ENCODE results near the gene SERPINA3. TPM values are rescaled to one million over a fixed set of nuclear protein-coding genes. Genes with fewer than 3 reads are reported as not detected.

The SERPINA3 gene
- total RNA-seq, 1 experiment from 2014 or later: 3.5 TPM

DNA sequence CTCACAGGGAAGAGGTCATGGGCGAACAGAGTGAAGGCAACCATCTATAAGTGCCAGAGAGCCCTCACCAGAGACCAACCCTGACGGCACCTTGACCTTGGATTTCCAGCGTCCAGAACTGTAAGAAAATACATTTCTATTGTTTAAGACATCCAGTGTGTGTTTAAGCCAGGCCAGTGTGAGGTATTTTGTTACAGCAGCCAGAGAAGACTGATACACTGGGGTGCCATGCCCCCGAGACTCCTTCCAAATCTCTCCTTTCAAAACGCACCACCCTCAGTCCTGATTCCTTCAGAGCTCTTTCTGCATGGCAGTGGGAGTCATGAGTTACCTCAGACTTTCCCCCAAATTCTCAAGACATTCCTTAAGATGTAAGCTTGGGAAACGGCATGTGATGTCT is 33.5 kb upstream of the SERPINA3 start:
- ChIA-PET CTCF (no interaction called here), POLR2A (no interaction called here)
- TF ChIP-seq ZNF671 (CRISPR knock-in tag; IDR thresholded peaks at IDR 0.05): no peak
- Mint-ChIP-seq H3K4me3 (no peak overlapping the region), H3K9me3 (peaks cover 26% of the 10 kb centered on the region), H3K27me3 (ENCODE audit: low read depth) (peaks cover 8% of the 10 kb centered on the region), H3K27ac (no peak overlapping the region), H3K4me1 (peaks cover 10% of the 10 kb centered on the region; the same call in 1 of the 2 replicates), H3K36me3 (peaks cover 3% of the 10 kb centered on the region)
- DNase-seq (ENCODE audit: low spot score) (no peak), ATAC-seq (no peak)

DNA sequence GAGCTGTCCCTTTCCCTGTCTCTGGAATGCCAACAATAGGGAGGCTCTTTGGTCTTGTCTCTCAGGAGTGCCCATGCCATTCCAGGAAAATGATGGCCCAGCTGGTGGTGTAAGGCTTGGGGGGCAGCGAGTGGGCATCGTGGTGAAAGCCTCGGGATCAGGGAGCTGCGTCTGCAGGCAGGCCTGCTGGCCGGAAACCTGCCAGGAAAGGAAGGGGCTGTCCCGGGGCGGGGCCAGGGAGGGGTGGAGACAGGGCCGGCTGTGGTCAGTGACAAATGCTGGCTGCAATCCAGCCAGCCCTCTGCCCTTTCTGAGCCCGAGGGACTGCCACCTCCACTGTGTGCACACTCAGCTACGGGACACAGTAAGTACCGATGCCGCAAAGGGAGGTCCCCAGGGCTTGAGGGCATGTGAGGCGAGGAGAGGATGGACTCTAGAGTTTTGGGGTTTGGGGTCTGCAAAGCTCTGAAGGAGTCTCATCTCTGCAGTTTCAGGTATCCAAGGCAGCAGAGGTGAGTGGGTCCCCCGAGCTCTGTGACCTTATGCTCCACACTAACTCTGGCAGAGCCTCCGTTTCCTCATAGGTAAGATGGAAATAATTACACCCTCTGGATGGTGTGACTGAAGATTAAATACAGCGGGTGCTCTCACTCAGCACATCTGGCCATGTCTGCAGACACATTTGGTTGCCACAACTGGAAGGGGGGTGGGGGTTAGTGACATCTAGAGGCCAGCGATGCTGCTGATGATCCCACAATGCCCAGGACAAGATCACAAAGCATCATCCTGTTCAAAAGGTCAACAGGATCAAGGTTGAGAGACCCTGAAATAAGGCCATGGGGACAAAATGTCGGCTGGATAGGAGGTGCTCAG is 30.8 kb upstream of the SERPINA3 start, which contains the start of gene SERPINA5:
TSS of gene SERPINA5 (plus strand) at position 300 of the 873 bp plus-strand sequence. CDS start 5,937 bp downstream, outside the sequence.
- CTCF ChIA-PET: interaction anchor here (0.8 to 2.4 kb wide), 4 partner anchors 10 to 95 kb away, joined by 6 to 7 read pairs (median 6); no protein-coding TSS in a partner anchor
- peaks cover 10% of the 10 kb centered on the region; the same call in 1 of the 2 replicates for H3K4me1 Mint-ChIP-seq
- TF ChIP-seq, protein P1, sequence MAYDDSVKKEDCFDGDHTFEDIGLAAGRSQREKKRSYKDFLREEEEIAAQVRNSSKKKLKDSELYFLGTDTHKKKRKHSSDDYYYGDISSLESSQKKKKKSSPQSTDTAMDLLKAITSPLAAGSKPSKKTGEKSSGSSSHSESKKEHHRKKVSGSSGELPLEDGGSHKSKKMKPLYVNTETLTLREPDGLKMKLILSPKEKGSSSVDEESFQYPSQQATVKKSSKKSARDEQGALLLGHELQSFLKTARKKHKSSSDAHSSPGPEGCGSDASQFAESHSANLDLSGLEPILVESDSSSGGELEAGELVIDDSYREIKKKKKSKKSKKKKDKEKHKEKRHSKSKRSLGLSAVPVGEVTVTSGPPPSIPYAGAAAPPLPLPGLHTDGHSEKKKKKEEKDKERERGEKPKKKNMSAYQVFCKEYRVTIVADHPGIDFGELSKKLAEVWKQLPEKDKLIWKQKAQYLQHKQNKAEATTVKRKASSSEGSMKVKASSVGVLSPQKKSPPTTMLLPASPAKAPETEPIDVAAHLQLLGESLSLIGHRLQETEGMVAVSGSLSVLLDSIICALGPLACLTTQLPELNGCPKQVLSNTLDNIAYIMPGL (CRISPR knock-in tag; IDR thresholded peaks at IDR 0.05): no peak
- no peak for TF ChIP-seq NR2C2 (CRISPR knock-in tag; IDR thresholded peaks at IDR 0.05)
- TF ChIP-seq, protein P2, sequence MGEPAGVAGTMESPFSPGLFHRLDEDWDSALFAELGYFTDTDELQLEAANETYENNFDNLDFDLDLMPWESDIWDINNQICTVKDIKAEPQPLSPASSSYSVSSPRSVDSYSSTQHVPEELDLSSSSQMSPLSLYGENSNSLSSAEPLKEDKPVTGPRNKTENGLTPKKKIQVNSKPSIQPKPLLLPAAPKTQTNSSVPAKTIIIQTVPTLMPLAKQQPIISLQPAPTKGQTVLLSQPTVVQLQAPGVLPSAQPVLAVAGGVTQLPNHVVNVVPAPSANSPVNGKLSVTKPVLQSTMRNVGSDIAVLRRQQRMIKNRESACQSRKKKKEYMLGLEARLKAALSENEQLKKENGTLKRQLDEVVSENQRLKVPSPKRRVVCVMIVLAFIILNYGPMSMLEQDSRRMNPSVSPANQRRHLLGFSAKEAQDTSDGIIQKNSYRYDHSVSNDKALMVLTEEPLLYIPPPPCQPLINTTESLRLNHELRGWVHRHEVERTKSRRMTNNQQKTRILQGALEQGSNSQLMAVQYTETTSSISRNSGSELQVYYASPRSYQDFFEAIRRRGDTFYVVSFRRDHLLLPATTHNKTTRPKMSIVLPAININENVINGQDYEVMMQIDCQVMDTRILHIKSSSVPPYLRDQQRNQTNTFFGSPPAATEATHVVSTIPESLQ (CRISPR knock-in tag; IDR thresholded peaks at IDR 0.05): no peak
- TF ChIP-seq JAZF1 (CRISPR knock-in tag; IDR thresholded peaks at IDR 0.05): no peak
- TF ChIP-seq NR3C1 (CRISPR knock-in tag; conservative IDR thresholded peaks at IDR 0.05; ENCODE audit: low read depth): no peak
- TF ChIP-seq GRHL2 (CRISPR knock-in tag; IDR thresholded peaks at IDR 0.05; ENCODE audit: insufficient replicate concordance, severe bottlenecking): no peak
- TF ChIP-seq, protein P3, sequence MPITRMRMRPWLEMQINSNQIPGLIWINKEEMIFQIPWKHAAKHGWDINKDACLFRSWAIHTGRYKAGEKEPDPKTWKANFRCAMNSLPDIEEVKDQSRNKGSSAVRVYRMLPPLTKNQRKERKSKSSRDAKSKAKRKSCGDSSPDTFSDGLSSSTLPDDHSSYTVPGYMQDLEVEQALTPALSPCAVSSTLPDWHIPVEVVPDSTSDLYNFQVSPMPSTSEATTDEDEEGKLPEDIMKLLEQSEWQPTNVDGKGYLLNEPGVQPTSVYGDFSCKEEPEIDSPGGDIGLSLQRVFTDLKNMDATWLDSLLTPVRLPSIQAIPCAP (CRISPR knock-in tag; IDR thresholded peaks at IDR 0.05): no peak
- TF ChIP-seq MXD4 (CRISPR knock-in tag; IDR thresholded peaks at IDR 0.05; ENCODE audit: borderline replicate concordance): no peak
- TF ChIP-seq, protein P4, sequence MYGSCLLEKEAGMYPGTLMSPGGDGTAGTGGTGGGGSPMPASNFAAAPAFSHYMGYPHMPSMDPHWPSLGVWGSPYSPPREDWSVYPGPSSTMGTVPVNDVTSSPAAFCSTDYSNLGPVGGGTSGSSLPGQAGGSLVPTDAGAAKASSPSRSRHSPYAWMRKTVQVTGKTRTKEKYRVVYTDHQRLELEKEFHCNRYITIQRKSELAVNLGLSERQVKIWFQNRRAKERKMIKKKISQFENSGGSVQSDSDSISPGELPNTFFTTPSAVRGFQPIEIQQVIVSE (CRISPR knock-in tag; IDR thresholded peaks at IDR 0.05; ENCODE audit: borderline replicate concordance): no peak
- TF ChIP-seq HMGA2 (CRISPR knock-in tag; IDR thresholded peaks at IDR 0.05): no peak
- TF ChIP-seq, protein P5, sequence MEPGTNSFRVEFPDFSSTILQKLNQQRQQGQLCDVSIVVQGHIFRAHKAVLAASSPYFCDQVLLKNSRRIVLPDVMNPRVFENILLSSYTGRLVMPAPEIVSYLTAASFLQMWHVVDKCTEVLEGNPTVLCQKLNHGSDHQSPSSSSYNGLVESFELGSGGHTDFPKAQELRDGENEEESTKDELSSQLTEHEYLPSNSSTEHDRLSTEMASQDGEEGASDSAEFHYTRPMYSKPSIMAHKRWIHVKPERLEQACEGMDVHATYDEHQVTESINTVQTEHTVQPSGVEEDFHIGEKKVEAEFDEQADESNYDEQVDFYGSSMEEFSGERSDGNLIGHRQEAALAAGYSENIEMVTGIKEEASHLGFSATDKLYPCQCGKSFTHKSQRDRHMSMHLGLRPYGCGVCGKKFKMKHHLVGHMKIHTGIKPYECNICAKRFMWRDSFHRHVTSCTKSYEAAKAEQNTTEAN (CRISPR knock-in tag; IDR thresholded peaks at IDR 0.05): no peak
- TF ChIP-seq, protein P6, sequence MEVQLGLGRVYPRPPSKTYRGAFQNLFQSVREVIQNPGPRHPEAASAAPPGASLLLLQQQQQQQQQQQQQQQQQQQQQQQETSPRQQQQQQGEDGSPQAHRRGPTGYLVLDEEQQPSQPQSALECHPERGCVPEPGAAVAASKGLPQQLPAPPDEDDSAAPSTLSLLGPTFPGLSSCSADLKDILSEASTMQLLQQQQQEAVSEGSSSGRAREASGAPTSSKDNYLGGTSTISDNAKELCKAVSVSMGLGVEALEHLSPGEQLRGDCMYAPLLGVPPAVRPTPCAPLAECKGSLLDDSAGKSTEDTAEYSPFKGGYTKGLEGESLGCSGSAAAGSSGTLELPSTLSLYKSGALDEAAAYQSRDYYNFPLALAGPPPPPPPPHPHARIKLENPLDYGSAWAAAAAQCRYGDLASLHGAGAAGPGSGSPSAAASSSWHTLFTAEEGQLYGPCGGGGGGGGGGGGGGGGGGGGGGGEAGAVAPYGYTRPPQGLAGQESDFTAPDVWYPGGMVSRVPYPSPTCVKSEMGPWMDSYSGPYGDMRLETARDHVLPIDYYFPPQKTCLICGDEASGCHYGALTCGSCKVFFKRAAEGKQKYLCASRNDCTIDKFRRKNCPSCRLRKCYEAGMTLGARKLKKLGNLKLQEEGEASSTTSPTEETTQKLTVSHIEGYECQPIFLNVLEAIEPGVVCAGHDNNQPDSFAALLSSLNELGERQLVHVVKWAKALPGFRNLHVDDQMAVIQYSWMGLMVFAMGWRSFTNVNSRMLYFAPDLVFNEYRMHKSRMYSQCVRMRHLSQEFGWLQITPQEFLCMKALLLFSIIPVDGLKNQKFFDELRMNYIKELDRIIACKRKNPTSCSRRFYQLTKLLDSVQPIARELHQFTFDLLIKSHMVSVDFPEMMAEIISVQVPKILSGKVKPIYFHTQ (CRISPR knock-in tag; IDR thresholded peaks at IDR 0.05): no peak
- TF ChIP-seq, protein P7, sequence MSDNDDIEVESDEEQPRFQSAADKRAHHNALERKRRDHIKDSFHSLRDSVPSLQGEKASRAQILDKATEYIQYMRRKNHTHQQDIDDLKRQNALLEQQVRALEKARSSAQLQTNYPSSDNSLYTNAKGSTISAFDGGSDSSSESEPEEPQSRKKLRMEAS (CRISPR knock-in tag; IDR thresholded peaks at IDR 0.05): peak; percentile 63; the same call in 1 of the 2 replicates
- no peak for TF ChIP-seq ZBTB21 (CRISPR knock-in tag; IDR thresholded peaks at IDR 0.05; ENCODE audit: borderline replicate concordance)
- no peak for TF ChIP-seq CREB1 (CRISPR knock-in tag; IDR thresholded peaks at IDR 0.05)
- TF ChIP-seq, protein P8, sequence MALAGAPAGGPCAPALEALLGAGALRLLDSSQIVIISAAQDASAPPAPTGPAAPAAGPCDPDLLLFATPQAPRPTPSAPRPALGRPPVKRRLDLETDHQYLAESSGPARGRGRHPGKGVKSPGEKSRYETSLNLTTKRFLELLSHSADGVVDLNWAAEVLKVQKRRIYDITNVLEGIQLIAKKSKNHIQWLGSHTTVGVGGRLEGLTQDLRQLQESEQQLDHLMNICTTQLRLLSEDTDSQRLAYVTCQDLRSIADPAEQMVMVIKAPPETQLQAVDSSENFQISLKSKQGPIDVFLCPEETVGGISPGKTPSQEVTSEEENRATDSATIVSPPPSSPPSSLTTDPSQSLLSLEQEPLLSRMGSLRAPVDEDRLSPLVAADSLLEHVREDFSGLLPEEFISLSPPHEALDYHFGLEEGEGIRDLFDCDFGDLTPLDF (CRISPR knock-in tag; IDR thresholded peaks at IDR 0.05): no peak
- TF ChIP-seq, protein P9, sequence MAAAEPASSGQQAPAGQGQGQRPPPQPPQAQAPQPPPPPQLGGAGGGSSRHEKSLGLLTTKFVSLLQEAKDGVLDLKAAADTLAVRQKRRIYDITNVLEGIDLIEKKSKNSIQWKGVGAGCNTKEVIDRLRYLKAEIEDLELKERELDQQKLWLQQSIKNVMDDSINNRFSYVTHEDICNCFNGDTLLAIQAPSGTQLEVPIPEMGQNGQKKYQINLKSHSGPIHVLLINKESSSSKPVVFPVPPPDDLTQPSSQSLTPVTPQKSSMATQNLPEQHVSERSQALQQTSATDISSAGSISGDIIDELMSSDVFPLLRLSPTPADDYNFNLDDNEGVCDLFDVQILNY (CRISPR knock-in tag; IDR thresholded peaks at IDR 0.05): no peak

More for the DNA sequence above, 30.8 kb upstream of the SERPINA3 start, which contains the start of gene SERPINA5:
- no peak within 1 kb of the TSS for H3K4me3 Mint-ChIP-seq
- ATAC-seq (peak; percentile 95), DNase-seq (ENCODE audit: low spot score) (peak; percentile 69)
- H3K9me3 Mint-ChIP-seq: peaks cover 34% of the 10 kb centered on the region
- H3K36me3 Mint-ChIP-seq: peaks cover 7% of the 10 kb centered on the region
- H3K27me3 Mint-ChIP-seq (ENCODE audit: low read depth): peaks cover 10% of the 10 kb centered on the region
- POLR2A ChIA-PET: no interaction called here
- H3K27ac Mint-ChIP-seq: no peak within 1 kb of the TSS
